Fibroblast of upper back skin (primary cell): ENCODE results near the gene SPDYE3.
"Not testable (repeated sequence)": the region's sequence is repeated elsewhere in the genome, so short reads cannot be mapped to it uniquely, and the experiment has no call there.

Experiments
- DNase-seq: peaks from one replicate; pipeline ENCODE4 v3.0.0-alpha.2; 2013

Gene SPDYE3, protein sequence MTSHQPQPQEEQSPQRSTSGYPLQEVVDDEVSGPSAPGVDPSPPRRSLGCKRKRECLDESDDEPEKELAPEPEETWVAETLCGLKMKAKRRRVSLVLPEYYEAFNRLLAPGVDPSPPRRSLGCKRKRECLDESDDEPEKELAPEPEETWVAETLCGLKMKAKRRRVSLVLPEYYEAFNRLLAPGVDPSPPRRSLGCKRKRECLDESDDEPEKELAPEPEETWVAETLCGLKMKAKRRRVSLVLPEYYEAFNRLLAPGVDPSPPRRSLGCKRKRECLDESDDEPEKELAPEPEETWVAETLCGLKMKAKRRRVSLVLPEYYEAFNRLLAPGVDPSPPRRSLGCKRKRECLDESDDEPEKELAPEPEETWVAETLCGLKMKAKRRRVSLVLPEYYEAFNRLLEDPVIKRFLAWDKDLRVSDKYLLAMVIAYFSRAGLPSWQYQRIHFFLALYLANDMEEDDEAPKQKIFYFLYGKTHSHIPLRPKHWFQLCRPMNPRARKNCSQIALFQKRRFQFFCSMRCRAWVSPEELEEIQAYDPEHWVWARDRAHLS

DNA sequence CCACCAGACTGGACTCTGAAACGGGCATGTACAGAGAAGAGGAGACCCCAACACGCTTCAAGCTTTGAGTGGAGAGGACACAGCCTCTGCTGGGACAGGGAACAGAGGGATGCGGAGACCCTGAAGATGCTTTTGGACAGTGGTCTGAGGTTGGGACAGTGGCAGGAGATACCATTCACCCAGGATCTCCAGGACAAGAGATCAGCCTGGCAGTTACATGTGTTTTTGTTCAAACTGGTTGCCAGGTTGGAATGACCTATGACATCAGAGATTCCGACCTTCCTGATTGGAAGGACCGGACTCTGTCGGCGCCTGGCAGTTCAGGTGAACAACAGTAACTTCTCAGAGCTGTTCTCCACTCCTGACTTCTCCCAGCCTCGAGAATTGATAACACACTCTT lies at the start of gene SPDYE3:
TSS of gene SPDYE3 (plus strand) at position 301 of the 400 bp plus-strand sequence. CDS start 184 bp downstream, outside the sequence.
- DNase-seq, result not testable (repeated sequence)

GRCh38 chr7:100259984-100260383 lies 47.5 kb upstream of the SPDYE3 start:
- not testable (repeated sequence) for DNase-seq

GRCh38 chr7:100262896-100263295 lies 44.6 kb upstream of the SPDYE3 start:
- not testable (repeated sequence) for DNase-seq

DNA sequence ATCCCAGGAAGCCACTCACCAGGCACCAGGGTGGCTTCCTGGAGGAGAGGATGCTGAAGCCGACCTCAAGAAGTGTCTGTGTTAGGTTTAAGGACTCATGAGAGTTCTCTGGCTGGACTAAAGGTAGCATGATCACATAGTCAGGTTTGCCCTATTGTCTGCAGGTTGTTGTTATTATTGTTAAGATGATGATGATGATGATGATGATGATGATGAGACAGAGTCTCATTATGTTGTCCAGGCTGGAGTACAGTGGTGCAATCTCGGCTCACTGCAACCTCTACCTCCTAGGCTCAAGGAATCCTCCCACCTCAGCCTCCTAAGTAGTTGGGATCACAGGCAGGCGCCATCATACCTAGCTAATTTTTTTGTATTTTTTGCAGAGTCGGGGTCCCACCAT lies 43.3 kb upstream of the SPDYE3 start:
- not testable (repeated sequence) for DNase-seq

GRCh38 chr7:100264669-100265165 lies 42.8 kb upstream of the SPDYE3 start:
- not testable (repeated sequence) for DNase-seq

DNA sequence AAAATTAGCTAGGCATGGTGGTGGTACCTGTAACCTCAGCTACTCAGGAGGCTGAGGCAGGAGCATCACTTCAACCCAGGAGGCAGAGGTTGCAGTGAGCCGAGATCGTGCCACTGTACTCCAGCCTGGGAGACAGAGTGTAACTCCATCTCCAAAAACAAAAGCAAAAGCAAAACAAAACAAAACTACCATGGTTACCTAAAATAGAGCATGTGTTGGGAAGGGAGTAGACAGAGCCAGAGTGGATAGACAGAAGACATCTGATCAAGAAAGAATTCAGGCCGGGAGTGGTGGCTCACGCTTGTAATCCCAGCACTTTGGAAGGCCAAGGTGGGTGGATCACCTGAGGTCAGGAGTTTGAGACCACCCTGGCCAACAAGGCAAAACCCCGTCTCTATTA lies 41.7 kb upstream of the SPDYE3 start:
- DNase-seq, result not testable (repeated sequence)

GRCh38 chr7:100266576-100267354 lies 40.7 kb upstream of the SPDYE3 start:
- DNase-seq, result no peak

DNA sequence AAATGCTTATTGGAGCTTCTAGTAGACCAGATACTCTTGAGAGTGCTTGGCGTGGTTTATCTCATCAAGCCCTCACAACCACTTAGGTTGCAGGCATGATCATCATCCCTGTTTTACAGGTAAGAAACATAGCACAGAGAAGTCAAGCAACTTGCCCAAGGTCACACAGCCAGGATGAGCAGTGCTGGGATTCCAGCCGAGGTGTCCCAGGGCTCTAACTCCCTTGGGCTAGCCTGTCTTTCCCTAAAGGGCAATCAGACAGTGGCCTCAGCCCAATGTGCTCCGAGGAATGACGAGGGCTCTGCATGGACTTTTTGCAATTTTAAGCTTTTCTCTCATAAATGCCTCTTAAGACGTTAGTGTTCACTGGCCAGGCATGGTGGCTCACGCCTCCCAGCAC lies 39.9 kb upstream of the SPDYE3 start:
- no peak for DNase-seq

DNA sequence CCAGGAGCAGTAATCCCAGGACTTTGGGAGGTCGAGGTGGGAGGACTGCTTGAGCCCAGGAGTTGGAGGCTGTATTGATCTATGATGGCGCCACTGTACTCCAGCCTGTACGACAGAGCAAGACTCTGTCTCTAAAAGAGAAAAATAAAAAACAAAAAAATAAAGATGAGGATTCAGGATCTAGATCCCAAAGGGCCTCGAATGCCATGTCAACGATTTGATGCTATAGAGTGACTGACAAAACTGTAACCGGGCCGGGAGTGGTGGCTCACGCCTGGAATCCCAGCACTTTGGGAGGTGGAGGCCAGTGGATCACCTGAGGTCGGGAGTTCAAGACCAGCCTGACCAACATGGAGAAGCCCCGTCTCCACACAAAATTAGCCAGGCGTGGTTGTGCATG lies 38.6 kb upstream of the SPDYE3 start:
- DNase-seq, result not testable (repeated sequence)

DNA sequence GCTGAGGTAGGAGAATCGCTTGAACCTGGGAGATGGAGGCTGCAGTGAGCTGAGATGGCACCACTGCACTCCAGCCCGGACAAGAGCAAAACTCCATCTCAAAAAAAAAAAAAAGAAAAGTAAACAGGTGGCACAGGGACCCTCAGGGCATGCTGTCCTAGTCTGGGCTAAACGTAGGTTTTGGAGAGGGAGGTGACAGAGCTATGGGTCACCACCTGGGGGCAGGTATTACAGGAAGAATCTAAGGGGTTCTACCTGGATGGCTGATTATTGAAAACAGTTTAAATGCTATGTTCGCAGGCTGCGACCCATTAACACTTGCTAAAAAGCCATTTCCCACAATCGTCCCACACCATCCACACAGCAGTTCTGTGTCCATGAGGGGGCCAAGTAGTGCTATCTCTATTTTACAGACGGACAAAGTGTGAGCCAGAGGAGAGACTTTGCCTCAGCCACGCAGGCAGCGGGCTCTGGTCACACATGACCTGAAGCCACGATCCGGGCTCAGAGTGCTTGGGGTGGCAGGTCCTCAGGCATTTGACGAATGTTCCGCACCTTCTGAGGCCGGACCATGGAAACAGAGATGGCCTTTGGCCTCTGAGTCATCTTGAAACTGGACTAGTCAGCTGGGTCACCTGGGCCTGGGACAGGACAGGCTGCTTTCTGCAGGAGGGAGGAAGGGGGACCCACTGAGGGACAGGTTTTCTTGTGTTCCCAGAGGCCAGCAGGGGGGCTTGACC lies 38.0 kb upstream of the SPDYE3 start:
- DNase-seq, result not testable (repeated sequence)

DNA sequence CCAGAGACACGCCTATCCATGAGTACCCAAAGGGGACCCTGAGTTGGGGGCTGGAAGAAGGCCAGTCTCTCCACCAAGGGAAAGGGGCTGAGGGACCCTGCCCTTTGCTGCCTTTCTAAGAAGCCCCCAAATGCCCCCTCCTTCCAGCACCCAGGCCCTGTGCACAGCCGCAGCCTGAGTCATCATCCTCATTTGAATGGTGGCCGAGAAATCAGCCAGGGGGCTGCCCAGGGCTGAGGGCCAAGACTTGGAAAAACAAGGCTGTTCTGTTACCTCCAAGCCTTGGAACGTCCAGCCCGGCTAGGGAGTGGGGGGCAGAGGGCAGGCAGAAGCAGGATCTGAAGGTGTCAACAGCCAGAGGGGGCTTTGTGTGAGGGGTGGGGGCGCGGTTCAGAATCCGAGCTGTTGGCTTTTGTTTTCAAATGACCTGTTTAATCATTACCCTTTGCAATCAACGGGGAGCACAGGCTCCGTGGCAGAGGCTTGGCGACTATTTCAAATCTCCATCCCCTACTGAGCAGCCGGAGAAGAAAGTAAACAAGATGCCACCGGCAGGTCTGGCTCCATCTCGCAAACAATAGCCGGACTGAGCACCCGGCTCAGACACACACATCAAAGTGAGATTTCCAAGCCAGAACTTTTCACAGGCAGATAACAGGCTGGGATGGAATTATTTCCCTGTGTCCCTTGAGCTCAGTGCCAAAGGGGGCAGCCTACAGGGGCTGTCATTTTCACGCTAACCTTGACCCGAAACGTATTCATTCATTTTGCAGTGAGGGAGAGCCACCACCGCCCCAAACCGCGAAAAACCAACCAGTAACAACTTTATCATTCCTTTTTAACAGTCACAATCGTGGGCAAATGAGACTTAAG lies 37.2 kb upstream of the SPDYE3 start:
- peak; percentile 12 for DNase-seq

DNA sequence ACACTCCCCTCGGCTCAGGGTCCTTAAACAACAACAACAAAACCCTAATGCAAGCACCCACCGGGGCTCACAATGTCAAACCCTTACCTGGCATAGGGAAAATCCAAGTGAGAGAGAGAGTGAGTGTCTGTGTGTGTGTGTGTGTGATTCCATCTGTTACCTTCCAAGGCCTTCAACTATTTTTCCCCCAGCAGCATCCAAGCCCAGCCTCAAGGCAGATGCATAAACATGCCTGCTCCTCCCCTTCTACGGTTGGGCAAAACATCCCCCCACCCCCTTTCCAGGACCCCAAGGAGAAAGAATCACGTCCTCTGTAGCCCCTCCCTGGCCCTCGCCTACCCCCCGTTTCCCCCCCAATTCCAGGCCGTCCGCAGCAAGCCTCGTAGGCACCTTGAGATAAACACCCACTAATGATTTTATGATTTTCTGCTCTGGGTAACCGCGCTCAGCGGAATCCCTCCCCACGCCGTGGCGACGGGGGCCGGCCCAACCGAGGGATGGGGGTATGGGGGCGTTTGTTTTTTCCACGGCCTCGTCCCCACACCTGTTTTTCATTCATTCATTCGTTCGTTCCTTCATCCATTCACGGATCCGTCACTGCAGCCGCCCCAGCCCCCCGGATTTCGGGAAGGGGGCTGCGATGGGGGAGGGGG lies 36.4 kb upstream of the SPDYE3 start:
- not testable (repeated sequence) for DNase-seq

GRCh38 chr7:100271716-100272537 lies 35.6 kb upstream of the SPDYE3 start:
- peak; percentile 89 for DNase-seq

DNA sequence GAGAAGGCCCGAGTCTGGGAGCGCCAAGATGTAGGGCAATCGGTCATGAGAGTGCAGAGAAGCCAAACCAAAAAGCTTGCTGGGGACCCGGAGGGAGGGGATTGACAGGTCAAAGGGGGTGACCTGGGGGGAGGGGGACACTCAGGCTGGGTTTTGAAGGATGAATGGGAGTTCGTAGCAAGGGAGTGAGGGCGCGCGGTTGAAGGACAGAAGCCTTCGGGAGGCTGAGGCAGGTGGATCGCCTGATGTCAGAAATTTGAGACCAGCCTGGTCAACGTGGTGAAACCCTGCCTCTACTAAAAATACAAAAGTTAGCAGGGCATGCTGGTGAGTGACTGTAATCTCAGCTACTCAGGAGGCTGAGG lies 35.0 kb upstream of the SPDYE3 start:
- not testable (repeated sequence) for DNase-seq

GRCh38 chr7:100275120-100275519 lies 32.4 kb upstream of the SPDYE3 start:
- DNase-seq, result no peak

- peak; percentile 7 for DNase-seq
These were observed 31.4 kb upstream of the SPDYE3 start for GRCh38 chr7:100276126-100276525.

DNA sequence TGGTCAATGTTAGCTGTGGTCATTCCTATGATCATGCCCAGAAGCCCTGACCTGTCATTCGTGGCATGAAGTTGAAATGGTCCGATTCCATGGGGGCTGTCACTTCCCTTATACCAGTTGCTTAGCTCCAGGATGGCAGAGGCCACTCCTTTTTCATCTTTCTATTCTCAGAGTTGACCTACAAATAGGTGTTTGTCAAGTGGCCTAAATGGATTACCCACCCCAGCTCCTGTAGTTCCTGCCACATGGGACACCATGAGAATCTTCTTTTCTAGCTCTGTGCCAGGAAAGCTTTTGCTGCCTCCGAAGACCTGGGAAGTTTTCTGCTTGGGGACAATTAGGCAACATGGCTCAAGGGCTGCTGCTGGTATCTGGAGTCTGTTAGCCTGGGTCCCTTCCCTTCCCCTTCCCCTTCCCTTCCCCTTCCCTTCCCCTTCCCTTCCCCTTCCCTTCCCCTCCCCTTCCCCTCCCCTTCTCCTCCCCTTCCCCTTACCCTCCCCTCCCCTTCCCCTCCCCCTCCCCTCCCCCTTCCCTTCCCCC lies 25.4 kb upstream of the SPDYE3 start:
- not testable (repeated sequence) for DNase-seq

- not testable (repeated sequence) for DNase-seq
These were observed 24.4 kb upstream of the SPDYE3 start for GRCh38 chr7:100283147-100283546.

- DNase-seq, result not testable (repeated sequence)
These were observed 20.1 kb upstream of the SPDYE3 start for GRCh38 chr7:100287191-100287969.
